Glutamatergic neuron (in vitro differentiated cells): ENCODE measurements around the gene DPYSL4. TPM values are rescaled to one million over a fixed set of nuclear protein-coding genes. Genes with fewer than 3 reads are reported as not detected.

Experiments used
- DNase-seq: peaks from one replicate; pipeline ENCODE4 v3.0.0; 2022
- H3K27ac Mint-ChIP-seq: one replicate; pipeline ENCODE4 v1.8.0; 2020; ENCODE audit warnings: mild to moderate bottlenecking, mixed read lengths, inconsistent platforms; ENCODE audit not compliant: unreplicated experiment
- H3K27me3 Mint-ChIP-seq: one replicate; pipeline ENCODE4 v1.8.0; 2020; ENCODE audit warnings: mild to moderate bottlenecking, moderate library complexity, mixed read lengths, inconsistent platforms; ENCODE audit not compliant: unreplicated experiment
- H3K36me3 Mint-ChIP-seq: one replicate; pipeline ENCODE4 v1.8.0; 2020; ENCODE audit warnings: mild to moderate bottlenecking, mixed read lengths, inconsistent platforms; ENCODE audit not compliant: unreplicated experiment
- H3K4me1 Mint-ChIP-seq: one replicate; pipeline ENCODE4 v1.8.0; 2020; ENCODE audit warnings: mild to moderate bottlenecking, low read depth, mixed read lengths, inconsistent platforms; ENCODE audit not compliant: unreplicated experiment
- H3K4me3 Mint-ChIP-seq: one replicate; pipeline ENCODE4 v1.8.0; 2020; ENCODE audit warnings: mild to moderate bottlenecking, mixed read lengths, inconsistent platforms; ENCODE audit not compliant: unreplicated experiment
- H3K9me3 Mint-ChIP-seq: one replicate; pipeline ENCODE4 v1.8.0; 2020; ENCODE audit warnings: mild to moderate bottlenecking, moderate library complexity, mixed read lengths, inconsistent platforms; ENCODE audit not compliant: unreplicated experiment
- CTCF ChIP-seq: fragments of 200-600 bp; sonication (generic); IDR thresholded peaks from one replicate; pipeline ENCODE4 v1.5.0; 2021; ENCODE audit not compliant: partially characterized antibody, unreplicated experiment
- total RNA-seq: library from RNA; stranded (reverse); fragmentation: NEBNext Ultra II Directional; extraction: Animal tissue kit (Norgen Biotek cat#: 25700); gene quantifications from one replicate; pipeline ENCODE4 v1.2.1, GENCODE V29; 2021; ENCODE audit not compliant: unreplicated experiment

Gene DPYSL4
- total RNA-seq, 1 donor from 2014 or later = 402 TPM

GRCh38 chr10:132167976-132168375 lies 18.8 kb upstream of the DPYSL4 start:
- DNase-seq = no peak
- Mint-ChIP-seq H3K27ac (no peak overlapping the region), H3K4me3 (no peak overlapping the region), H3K27me3 (peaks cover 5% of the 10 kb centered on the region), H3K36me3 (no peaks in the 10 kb centered on the region), H3K9me3 (peaks cover 9% of the 10 kb centered on the region), H3K4me1 (peaks cover 6% of the 10 kb centered on the region)
- TF ChIP-seq CTCF = no peak

- no peak overlapping the region for H3K27ac Mint-ChIP-seq
- H3K27me3 Mint-ChIP-seq = peaks cover 10% of the 10 kb centered on the region
- no peak for TF ChIP-seq CTCF
Observed at GRCh38 chr10:132168571-132169030, 18.1 kb upstream of the DPYSL4 start.

GRCh38 chr10:132169031-132169765 lies 17.6 kb upstream of the DPYSL4 start:
- no peak overlapping the region for H3K27ac Mint-ChIP-seq
- no peak overlapping the region for H3K4me3 Mint-ChIP-seq
- peaks cover 6% of the 10 kb centered on the region for H3K4me1 Mint-ChIP-seq
- H3K9me3 Mint-ChIP-seq = peaks cover 13% of the 10 kb centered on the region
- H3K36me3 Mint-ChIP-seq = no peaks in the 10 kb centered on the region
- TF ChIP-seq CTCF = no peak
- H3K27me3 Mint-ChIP-seq = peaks cover 10% of the 10 kb centered on the region
- peak; percentile 12 for DNase-seq

More at GRCh38 chr10:132168571-132169030, 18.1 kb upstream of the DPYSL4 start:
- no peaks in the 10 kb centered on the region for H3K36me3 Mint-ChIP-seq
- H3K4me3 Mint-ChIP-seq = no peak overlapping the region
- DNase-seq = peak; percentile 15
- peaks cover 13% of the 10 kb centered on the region for H3K9me3 Mint-ChIP-seq
- H3K4me1 Mint-ChIP-seq = peaks cover 6% of the 10 kb centered on the region

- H3K36me3 Mint-ChIP-seq = no peaks in the 10 kb centered on the region
- H3K27me3 Mint-ChIP-seq = peaks cover 10% of the 10 kb centered on the region
- peak; percentile 11 for DNase-seq
- peaks cover 11% of the 10 kb centered on the region for H3K9me3 Mint-ChIP-seq
- no peak overlapping the region for H3K4me3 Mint-ChIP-seq
- no peak for TF ChIP-seq CTCF
- no peak overlapping the region for H3K27ac Mint-ChIP-seq
- peaks cover 6% of the 10 kb centered on the region for H3K4me1 Mint-ChIP-seq
Observed at GRCh38 chr10:132169766-132170560, 16.8 kb upstream of the DPYSL4 start.
